ENCODE measurements around the gene PUSL1.

The PUSL1 gene

DNA sequence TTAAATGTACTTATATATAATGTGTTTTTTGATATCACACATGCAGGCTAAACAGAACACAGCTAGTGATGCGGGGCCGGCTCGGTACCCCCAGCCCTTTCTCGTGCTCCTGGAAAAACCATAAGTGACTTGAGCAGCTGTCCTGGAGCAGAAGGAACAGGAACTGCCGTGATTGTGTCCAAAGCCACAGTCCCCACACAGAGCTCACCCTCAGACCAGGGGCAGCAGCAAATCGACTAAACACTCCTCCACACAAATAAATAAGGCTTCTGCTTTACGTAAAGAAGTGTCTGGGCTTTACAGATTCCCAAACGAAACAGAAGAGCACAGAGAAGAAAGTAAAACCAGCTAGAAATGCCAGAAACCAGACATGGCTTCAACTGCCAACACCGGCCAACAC lies 44.4 kb upstream of the PUSL1 start:
- H3K27ac ChIP-seq = no peak overlapping the region
- TF ChIP-seq CTCF (conservative IDR thresholded peaks at IDR 0.05) = no peak

DNA sequence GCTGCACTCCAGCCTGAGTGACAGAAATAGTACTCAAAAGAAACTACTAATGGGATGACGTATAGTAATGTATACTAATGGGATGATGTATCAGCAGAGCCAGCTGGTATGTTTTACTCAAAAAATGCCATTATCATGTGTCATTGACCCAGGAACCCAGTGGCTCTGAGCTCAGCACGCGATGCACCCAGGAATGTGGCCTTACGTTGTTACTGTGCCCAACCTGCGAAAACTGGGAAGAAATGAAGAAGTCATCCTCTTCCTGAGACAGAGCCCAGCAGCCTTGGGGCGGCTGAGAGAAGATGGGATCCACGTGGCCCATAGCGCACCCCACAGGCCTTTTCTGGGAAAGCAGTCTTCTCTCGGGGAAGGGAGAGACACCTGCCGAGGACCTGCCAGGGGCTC lies 43.5 kb upstream of the PUSL1 start:
- no peak overlapping the region for H3K27ac ChIP-seq
- TF ChIP-seq CTCF (conservative IDR thresholded peaks at IDR 0.05) = no peak

DNA sequence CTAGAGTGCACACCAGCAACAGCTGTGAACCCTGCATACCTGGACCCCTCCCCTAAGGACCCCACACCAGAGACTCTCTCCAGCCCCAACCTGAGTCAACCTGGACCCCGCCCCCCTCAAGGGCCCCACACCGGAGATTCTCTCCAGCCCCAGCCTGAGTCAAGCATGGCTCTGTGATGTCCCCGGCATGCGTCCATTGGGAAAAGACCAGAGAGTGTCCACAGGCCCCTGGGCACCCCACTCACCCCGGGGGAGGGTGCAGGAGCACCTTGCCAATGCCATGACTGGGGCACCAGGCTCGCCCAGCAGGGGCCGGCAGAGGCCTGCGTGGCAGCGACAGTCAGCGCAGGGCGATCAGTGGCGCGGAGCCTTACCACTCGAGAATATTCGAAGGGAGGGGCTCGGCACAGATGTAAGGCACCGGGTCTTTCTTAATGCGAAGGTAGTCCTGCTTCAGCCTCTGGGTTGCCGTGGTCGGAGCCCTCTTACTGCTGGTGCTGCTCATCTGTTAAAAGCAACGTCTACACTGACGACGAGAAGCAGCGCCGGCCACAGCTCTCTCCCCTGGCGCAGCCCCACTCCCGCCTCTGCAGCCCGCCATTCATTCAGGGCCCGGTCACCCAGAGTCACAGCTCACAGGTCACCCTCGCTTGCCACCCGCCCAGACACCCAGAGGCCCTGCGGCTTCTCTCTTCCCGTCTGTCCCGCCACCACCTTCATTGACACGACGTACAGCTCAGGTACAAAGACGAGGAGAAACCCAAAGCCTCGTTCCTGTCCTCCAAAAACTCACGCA lies 40.7 kb upstream of the PUSL1 start:
- no peak for TF ChIP-seq CTCF (conservative IDR thresholded peaks at IDR 0.05)
- H3K27ac ChIP-seq = no peak overlapping the region

- no peak overlapping the region for H3K27ac ChIP-seq
- TF ChIP-seq CTCF (conservative IDR thresholded peaks at IDR 0.05) = no peak
These were observed 40.1 kb upstream of the PUSL1 start for GRCh38 chr1:1268284-1268682.

GRCh38 chr1:1270813-1271212 lies 37.6 kb upstream of the PUSL1 start:
- peak overlapping the region; percentile 98 for H3K27ac ChIP-seq
- TF ChIP-seq CTCF (conservative IDR thresholded peaks at IDR 0.05) = no peak

DNA sequence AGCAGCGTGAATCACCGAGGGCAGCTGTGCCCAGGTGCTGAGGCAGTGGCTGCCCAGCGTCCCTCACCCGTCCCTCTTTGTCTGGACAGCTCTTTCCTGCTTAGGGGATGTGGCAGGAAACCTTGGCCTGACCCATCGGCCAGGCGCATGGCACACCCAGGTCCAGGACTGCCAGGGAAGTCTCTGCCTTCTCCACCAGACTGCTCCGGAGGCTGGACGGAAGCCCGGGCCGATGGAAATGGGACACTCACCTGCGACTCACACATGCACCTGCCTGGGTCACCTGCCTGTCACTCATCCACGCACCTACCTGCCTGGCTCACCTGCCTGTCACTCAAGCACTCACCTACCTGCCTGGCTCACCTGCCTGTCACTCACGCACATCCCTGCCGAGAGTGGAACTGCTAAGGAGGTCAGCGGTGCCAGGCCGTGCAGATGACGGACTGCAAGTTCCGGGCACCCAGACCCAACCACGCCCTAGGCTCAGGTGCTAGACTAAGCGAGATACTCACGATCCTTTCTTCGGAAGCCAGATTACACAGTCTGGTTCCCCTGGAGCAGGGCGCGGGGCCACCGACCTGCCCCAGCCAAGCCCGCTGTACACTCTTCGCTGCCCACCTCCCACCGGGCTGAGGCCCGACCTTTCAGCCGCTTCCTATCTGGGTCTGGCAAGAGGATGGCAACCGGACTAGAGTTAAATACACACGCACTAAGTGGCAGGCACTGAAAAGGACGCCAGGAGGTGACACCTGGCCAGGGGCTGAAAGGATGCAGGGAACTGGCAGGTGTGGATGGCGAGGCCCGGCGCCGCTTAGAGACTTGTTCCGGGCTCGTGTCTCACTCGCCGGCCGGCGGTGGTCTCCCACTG lies 35.8 kb upstream of the PUSL1 start:
- peak overlapping the region; percentile 98 for H3K27ac ChIP-seq

More for the DNA sequence above, 35.8 kb upstream of the PUSL1 start:
- no peak for TF ChIP-seq CTCF (conservative IDR thresholded peaks at IDR 0.05)
